Left colon (tissue), 2 donors: ENCODE measurements around the gene TGM3. TPM values are rescaled to one million over a fixed set of nuclear protein-coding genes. Genes with fewer than 3 reads are reported as not detected.
A peak's percentile ranks its signal among the peaks of the same experiment; 100 is the strongest.
"Not testable (repeated sequence)": the region's sequence is repeated elsewhere in the genome, so short reads cannot be mapped to it uniquely, and the experiment has no call there.

Source experiments
- ATAC-seq: fragments of 200-7000 bp; cut with Tn5 transposase; one replicate; pipeline ENCODE4 v1.9.1; 2020; ENCODE audit warnings: mild to moderate bottlenecking, moderate library complexity
- DNase-seq, 2 donors: peaks; one replicate each; pipeline ENCODE4 v3.0.0-alpha.2; 2020
- intact Hi-C, 2 donors: fragments of 100-400 bp; cut with DNase I in 1 of 2; cut with micrococcal nuclease in 1 of 2; formaldehyde crosslinking; loops; one replicate each; pipeline versions ENCODE4 v1.11.2 to v1.14.0; 2022; cut with DNase I, micrococcal nuclease
- long read RNA-seq: library from polyadenylated mRNA; unstranded; transcript quantifications from one replicate; pipeline ENCODE4 v2.0.0, GENCODE V29; 2021
- total RNA-seq, 2 donors: library from RNA; stranded (reverse); fragmentation: NEBNext Ultra II Directional; extraction: Animal tissue kit (Norgen Biotek cat#: 25700); gene quantifications; one replicate each; pipeline ENCODE4 v1.2.1, GENCODE V29; 2021
- donor health status: DM: no; HTN: no; CAD: no.
- donor health status: DM: yes; HTN: yes; CAD: no.

Gene TGM3
- total RNA-seq: under 1 TPM; 0.36 to 0.43 TPM
- long read RNA-seq: 0 reads

DNA sequence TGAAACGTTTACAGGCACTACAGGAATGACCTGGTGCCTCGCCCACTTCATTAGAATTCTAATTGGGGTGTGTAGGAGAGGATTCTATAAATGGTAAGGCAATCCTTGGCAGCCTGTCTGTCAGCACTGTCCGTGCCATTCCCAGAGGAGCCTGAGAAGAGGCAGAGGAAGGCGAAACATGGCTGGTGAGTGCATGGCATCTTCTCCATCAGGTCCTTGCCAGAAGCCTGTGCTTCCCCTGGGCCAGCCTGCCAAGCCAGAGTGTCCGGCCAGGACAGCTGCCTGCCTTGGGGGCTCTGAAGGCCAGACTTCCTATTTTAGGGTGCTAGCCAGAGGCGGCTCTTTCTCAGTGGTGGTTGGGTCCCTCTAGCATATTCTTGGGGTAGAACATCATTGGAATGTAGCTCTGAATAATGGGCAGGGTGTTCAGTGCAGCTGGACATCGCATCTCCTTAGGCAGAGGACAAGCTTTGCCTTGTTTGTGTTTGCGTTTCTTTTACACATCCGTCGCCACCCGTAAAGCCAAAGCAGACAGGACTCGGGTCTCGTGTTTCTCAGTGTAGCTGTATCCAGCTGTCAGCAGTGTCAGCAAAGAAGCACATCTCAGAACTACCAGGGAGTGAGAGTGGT lies at the start of gene TGM3:
Gene TGM3, plus strand, starts transcription at position 116 of the 630 bp plus-strand sequence. Its CDS starts 63 bp downstream, at position 179.
- ATAC-seq: no peak
- intact Hi-C loops: no loop called here
- no peak for DNase-seq

DNA sequence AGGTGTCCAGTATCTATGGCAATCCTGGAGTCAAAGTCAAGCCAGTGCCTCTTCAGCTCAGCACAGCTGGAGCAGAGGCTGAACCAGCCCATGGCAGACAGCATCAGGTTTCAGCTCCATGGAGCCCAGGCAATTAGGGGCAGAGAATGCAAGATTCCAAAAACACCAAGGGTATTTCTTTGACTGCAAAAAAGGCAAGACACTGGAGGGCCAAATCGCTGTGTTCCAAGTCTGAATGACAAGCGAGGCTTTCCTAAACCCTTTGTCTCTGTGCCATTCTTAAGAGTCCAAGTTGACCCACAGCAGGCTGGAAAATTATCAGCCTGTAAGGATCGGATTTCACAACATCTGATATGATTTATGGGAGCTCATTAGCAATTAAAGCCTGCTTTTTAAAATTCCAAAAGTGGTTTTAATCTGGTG lies 49.7 kb upstream of the TGM3 start:
- no peak for DNase-seq
- intact Hi-C loops: no loop called here

GRCh38 chr20:2248837-2249236 lies 47.0 kb upstream of the TGM3 start:
- no peak for ATAC-seq
- intact Hi-C loops: no loop called here
- DNase-seq: no peak

More for the DNA sequence above, 49.7 kb upstream of the TGM3 start:
- ATAC-seq: no peak

GRCh38 chr20:2249935-2250334 lies 45.9 kb upstream of the TGM3 start:
- DNase-seq (no peak), ATAC-seq (no peak)
- intact Hi-C loops: no loop called here

- DNase-seq (no peak), ATAC-seq (no peak)
- intact Hi-C loops: no loop called here
These were observed 43.3 kb upstream of the TGM3 start for GRCh38 chr20:2252419-2252997.

DNA sequence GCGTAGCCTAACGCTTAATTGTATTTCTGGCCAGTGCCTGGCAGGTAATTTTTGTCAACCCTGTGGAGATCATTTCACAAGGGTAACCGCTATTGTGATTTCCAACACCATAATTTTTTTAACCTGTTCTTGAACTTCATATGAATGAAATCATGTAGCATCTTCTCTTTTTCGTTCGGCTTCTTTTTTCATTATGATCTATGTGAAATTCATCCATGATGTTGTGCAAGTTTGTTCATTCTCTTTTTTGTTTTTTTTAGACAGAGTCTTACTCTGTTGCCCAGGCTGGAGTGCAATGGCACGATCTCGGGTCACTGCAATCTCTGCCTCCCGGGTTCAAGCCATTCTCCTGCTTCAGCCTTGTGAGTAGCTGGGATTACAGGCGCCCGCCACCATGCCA lies 42.5 kb upstream of the TGM3 start:
- no peak for ATAC-seq
- intact Hi-C loops: no loop called here
- no peak for DNase-seq

- intact Hi-C loops: no loop called here
- DNase-seq (no peak), ATAC-seq (no peak)
These were observed 41.5 kb upstream of the TGM3 start for GRCh38 chr20:2254333-2254732.

DNA sequence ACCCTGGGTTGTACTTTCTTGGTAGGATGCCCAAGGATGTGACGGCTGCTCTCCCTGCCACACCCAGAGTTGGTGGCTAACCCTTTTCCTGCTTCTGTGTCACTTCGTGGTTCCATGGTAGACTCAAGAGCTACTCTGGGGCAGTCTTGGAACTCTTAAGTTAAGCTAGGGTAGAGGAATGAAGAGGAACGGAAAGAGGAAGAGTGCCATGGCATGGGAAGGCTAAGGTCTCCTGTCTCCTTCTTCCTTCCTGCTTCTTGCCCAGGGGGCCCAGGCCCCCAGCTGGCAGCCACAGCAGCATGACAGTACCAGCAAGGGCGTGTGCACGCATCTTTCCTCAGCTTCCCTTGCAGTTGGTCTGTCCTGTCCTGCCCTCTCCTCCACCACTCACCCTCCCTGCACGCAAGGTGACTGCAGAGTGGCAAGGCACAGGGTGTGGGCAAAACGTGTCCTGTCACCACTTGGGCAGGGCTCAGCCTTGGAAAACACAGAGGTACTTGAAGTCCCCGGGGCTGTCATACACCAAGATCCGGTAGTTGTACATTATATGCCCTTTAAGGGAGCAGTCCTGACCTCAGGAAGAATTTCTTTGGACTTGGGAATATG lies 39.8 kb upstream of the TGM3 start:
- peak; percentile 28 for ATAC-seq
- DNase-seq: no peak
- intact Hi-C loops: no loop called here

GRCh38 chr20:2259731-2260130 lies 36.1 kb upstream of the TGM3 start:
- DNase-seq (no peak), ATAC-seq (no peak)
- intact Hi-C loops: no loop called here

- ATAC-seq (no peak), DNase-seq (no peak)
- intact Hi-C loops: no loop called here
These were observed 35.6 kb upstream of the TGM3 start for GRCh38 chr20:2260250-2260649.

- ATAC-seq: peak; percentile 98
- DNase-seq: peak; percentile 81 to 83
- intact Hi-C loops: no loop called here
These were observed 34.7 kb upstream of the TGM3 start for GRCh38 chr20:2261046-2261485.

GRCh38 chr20:2261629-2262028 lies 34.2 kb upstream of the TGM3 start:
- DNase-seq (no peak), ATAC-seq (no peak)
- intact Hi-C loops: no loop called here

GRCh38 chr20:2264118-2264517 lies 31.7 kb upstream of the TGM3 start:
- intact Hi-C loops: no loop called here
- no peak for ATAC-seq
- no peak for DNase-seq

DNA sequence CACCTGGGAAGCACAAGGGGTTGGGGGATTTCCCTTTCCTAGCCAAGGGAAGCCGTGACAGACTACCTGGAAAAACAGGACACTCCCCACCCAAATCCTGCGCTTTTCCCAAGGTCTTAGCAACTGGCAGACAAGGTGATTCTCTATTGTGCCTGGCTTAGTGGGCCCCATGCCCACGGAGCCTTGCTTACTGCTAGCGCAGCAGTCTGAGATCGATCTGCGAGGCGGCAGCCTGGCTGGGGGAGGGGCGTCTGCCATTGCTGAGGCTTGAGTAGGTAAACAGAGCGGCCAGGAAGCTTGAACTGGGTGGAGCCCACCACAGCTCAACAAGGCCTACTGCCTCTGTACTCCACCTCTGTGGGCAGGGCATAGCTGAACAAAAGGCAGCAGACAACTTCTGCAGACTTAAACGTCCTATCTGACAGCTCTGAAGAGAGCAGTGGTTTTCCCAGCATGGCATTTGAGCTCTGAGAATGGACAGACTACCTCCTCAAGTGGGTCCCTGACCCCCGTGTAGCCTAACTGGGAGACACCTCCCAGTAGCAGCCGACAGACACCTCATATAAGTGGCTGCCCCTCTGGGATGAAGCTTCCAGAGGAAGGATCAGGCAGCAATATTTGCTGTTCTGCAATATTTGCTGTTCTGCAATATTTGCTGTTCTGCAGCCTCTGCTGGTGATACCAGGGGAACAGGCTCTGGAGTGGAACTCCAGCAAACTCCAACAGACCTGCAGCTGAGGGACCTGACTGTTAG lies 31.0 kb upstream of the TGM3 start:
- ATAC-seq: not testable (repeated sequence)

DNA sequence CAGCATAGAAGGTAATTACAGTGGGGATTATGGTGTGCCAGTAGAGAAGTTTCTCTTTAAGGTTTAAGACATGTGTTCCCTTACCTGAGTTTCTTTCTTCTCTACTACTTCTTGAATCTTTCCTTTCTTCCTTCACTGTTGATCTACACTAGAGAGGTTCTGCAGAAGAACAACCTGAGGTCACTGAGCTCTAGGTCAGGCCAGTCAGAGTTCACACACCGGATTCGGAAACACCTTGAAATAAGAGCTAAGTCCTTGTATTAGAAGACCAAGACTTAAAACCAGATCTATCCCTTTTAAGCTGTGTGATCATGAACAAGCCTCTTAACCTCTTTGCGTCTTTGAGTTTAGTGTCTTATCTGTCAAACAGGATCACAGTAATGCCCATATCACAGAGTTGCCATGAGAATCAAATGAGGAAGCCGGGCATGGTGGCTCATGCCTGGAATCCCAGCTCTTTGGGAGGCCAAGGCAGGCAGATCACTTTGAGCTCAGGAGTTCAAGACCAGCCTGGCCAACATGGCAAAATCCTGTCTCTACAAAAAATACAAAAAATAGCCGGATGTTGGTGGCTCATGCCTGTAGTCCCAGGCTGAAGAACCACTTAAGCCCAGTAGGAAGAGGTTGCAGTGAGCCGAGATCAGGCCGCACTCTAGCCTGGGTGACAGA lies 22.0 kb upstream of the TGM3 start:
- ATAC-seq: no peak
- DNase-seq: no peak
- intact Hi-C loops: loop anchor here in 1 of 2 donors (10.0 kb wide), 1 partner anchor 59 kb away; no protein-coding TSS in a partner anchor

More for the DNA sequence above, 31.0 kb upstream of the TGM3 start:
- intact Hi-C loops: not testable (repeated sequence)
- peak; percentile 69 for DNase-seq

DNA sequence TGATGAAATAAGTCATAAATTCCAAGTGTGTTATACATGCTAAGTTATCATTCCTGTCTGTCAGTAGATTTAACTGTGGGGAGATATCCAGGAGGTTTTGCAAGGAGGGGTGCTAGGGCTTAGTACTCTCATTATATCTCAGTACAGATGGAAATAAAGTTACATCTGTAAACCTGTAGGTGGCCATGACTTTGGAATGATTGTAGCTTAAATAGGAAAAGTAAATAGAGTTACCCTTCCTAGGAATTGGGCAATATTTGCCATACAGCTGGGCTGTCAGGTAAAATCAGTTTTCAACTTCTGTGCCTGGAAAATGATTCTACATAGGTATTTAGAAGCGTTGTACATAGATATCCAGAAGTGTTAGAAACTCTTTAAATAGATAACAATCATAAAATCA lies 19.8 kb upstream of the TGM3 start:
- no peak for DNase-seq
- intact Hi-C loops: loop anchor here in 1 of 2 donors (10.0 kb wide), 1 partner anchor 61 kb away; no protein-coding TSS in a partner anchor
- no peak for ATAC-seq

DNA sequence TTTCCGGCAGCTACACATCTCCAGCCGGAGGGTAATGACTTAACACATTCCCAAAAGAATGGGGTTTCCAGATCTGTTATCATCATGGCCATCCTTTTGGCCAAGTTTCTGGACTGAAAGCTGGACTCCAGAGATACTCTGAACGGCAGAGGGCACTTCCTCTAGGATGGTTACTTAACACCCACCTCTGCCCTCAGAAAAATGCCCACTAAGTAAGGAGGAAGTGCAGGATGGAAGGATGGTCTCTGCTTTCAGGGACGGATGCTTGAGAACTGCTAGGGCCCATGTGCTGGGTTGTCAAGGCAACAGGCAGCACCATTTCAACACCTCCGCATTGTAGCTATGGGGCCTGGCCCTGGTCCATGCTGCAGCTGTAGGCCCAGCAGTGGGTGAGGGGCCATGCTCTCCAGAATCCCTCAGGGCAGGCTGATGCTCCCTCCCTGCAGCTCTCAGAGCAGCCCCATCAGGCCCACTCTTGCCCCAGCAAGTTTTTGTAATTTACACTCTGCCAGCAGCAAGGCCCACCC lies 16.5 kb upstream of the TGM3 start:
- ATAC-seq: no peak
- intact Hi-C loops: loop anchor here in 1 of 2 donors (10.0 kb wide), 1 partner anchor 65 kb away; no protein-coding TSS in a partner anchor
- no peak for DNase-seq

GRCh38 chr20:2280082-2280481 lies 15.7 kb upstream of the TGM3 start:
- DNase-seq: no peak
- intact Hi-C loops: no loop called here
- no peak for ATAC-seq

- intact Hi-C loops: no loop called here
- no peak for DNase-seq
- peak; percentile 84 for ATAC-seq
These were observed 14.2 kb upstream of the TGM3 start for GRCh38 chr20:2281563-2281962.
